GM19239 (cell line): Measurements from ENCODE around the gene SLC66A1.

Experiments
- DNase-seq: peaks from one replicate; pipeline ENCODE4 v3.0.0; 2011; ENCODE audit warnings: low spot score; ENCODE audit not compliant: insufficient read length
- FAIRE-seq: peaks from 2 replicates; lab custom pipeline; 2011; peaks lifted over from hg19 to GRCh38; lab: Jason Lieb, UNC

SLC66A1 gene

GRCh38 chr1:19323987-19324664 is 12.0 kb downstream of the SLC66A1 start:
- FAIRE-seq, result no peak

GRCh38 chr1:19324665-19324990 is 12.5 kb downstream of the SLC66A1 start:
- no peak for FAIRE-seq
- DNase-seq, result no peak

More at GRCh38 chr1:19323987-19324664, 12.0 kb downstream of the SLC66A1 start:
- no peak for DNase-seq

GRCh38 chr1:19325368-19325957 is 13.3 kb downstream of the SLC66A1 start:
- FAIRE-seq, result no peak
- DNase-seq, result no peak

GRCh38 chr1:19325958-19326747 is 14.0 kb downstream of the SLC66A1 start:
- no peak for FAIRE-seq
- DNase-seq, result no peak

- FAIRE-seq, result no peak
These were observed 14.6 kb downstream of the SLC66A1 start for GRCh38 chr1:19326748-19327065.

GRCh38 chr1:19327301-19327700 is 15.2 kb downstream of the SLC66A1 start:
- no peak for DNase-seq
- no peak for FAIRE-seq

More at GRCh38 chr1:19326748-19327065, 14.6 kb downstream of the SLC66A1 start:
- no peak for DNase-seq

- FAIRE-seq (no peak), DNase-seq (no peak)
These were observed 15.6 kb downstream of the SLC66A1 start for GRCh38 chr1:19327736-19328135.

GRCh38 chr1:19328486-19328885 is 16.4 kb downstream of the SLC66A1 start:
- no peak for DNase-seq
- no peak for FAIRE-seq

- no peak for DNase-seq
- FAIRE-seq, result no peak
These were observed 17.1 kb downstream of the SLC66A1 start for GRCh38 chr1:19329188-19329587.

- no peak for FAIRE-seq
- no peak for DNase-seq
These were observed 17.5 kb downstream of the SLC66A1 start for GRCh38 chr1:19329611-19330010.

GRCh38 chr1:19330449-19331135 is 18.5 kb downstream of the SLC66A1 start:
- no peak for DNase-seq
- no peak for FAIRE-seq

- FAIRE-seq (no peak), DNase-seq (no peak)
These were observed 19.2 kb downstream of the SLC66A1 start for GRCh38 chr1:19331262-19331878.

- DNase-seq, result no peak
- FAIRE-seq, result no peak
These were observed 20.7 kb downstream of the SLC66A1 start for GRCh38 chr1:19332832-19333231.

- no peak for DNase-seq
- no peak for FAIRE-seq
These were observed 21.6 kb downstream of the SLC66A1 start for GRCh38 chr1:19333587-19334354.

- DNase-seq, result no peak
- no peak for FAIRE-seq
These were observed 24.4 kb downstream of the SLC66A1 start for GRCh38 chr1:19336543-19336942.

- FAIRE-seq, result no peak
- DNase-seq, result no peak
These were observed 25.2 kb downstream of the SLC66A1 start for GRCh38 chr1:19337289-19337688.

- FAIRE-seq (no peak), DNase-seq (no peak)
These were observed 26.2 kb downstream of the SLC66A1 start for GRCh38 chr1:19338323-19338762.

- no peak for DNase-seq
- FAIRE-seq, result no peak
These were observed 27.2 kb downstream of the SLC66A1 start for GRCh38 chr1:19339214-19339861.

GRCh38 chr1:19340387-19340937 is 28.3 kb downstream of the SLC66A1 start:
- no peak for DNase-seq
- FAIRE-seq, result no peak
